Osteocyte (in vitro differentiated cells): ENCODE measurements around the gene RTP5. TPM values are rescaled to one million over a fixed set of nuclear protein-coding genes. Genes with fewer than 3 reads are reported as not detected.

Experiments used
- DNase-seq: peaks from one replicate; pipeline ENCODE4 v3.0.0; 2021; ENCODE audit warnings: mixed read lengths; ENCODE audit not compliant: unreplicated experiment; ENCODE audit errors: extremely low spot score
- H3K27ac Mint-ChIP-seq: one replicate; pipeline ENCODE4 v1.8.0; 2021; ENCODE audit warnings: mild to moderate bottlenecking, mixed read lengths; ENCODE audit not compliant: unreplicated experiment
- H3K27me3 Mint-ChIP-seq: one replicate; pipeline ENCODE4 v1.8.0; 2021; ENCODE audit warnings: mixed read lengths; ENCODE audit not compliant: unreplicated experiment
- H3K36me3 Mint-ChIP-seq: one replicate; pipeline ENCODE4 v1.8.0; 2021; ENCODE audit warnings: mixed read lengths; ENCODE audit not compliant: unreplicated experiment
- H3K4me1 Mint-ChIP-seq: one replicate; pipeline ENCODE4 v1.8.0; 2021; ENCODE audit warnings: mixed read lengths; ENCODE audit not compliant: unreplicated experiment
- H3K4me3 Mint-ChIP-seq: one replicate; pipeline ENCODE4 v1.8.0; 2021; ENCODE audit warnings: mild to moderate bottlenecking, moderate library complexity, mixed read lengths; ENCODE audit not compliant: unreplicated experiment
- H3K9me3 Mint-ChIP-seq: one replicate; pipeline ENCODE4 v1.8.0; 2021; ENCODE audit warnings: mixed read lengths; ENCODE audit not compliant: unreplicated experiment
- CTCF ChIP-seq: fragments of 200-600 bp; sonication (generic); IDR thresholded peaks from 2 replicates; pipeline ENCODE4 v1.5.0; 2021; ENCODE audit warnings: antibody characterized with exemption, mild to moderate bottlenecking, moderate library complexity
- total RNA-seq: library from RNA; stranded (reverse); gene quantifications from 2 replicates; pipeline ENCODE4 v1.2.1, GENCODE V29; 2021

RTP5 gene
- total RNA-seq, 1 donor from 2014 or later, result not detected

GRCh38 chr2:241848761-241849615 lies 20.5 kb upstream of the RTP5 start:
- Mint-ChIP-seq H3K27ac (no peak overlapping the region), H3K4me1 (peaks cover 9% of the 10 kb centered on the region), H3K36me3 (no peaks in the 10 kb centered on the region), H3K9me3 (no peaks in the 10 kb centered on the region), H3K27me3 (peaks cover 23% of the 10 kb centered on the region), H3K4me3 (no peak overlapping the region)
- peak; percentile 83 for DNase-seq
- TF ChIP-seq CTCF, result no peak

GRCh38 chr2:241849616-241850543 lies 19.6 kb upstream of the RTP5 start:
- no peak overlapping the region for H3K4me3 Mint-ChIP-seq
- H3K4me1 Mint-ChIP-seq, result peaks cover 6% of the 10 kb centered on the region
- no peak for TF ChIP-seq CTCF
- H3K27me3 Mint-ChIP-seq, result peaks cover 22% of the 10 kb centered on the region
- no peaks in the 10 kb centered on the region for H3K36me3 Mint-ChIP-seq
- H3K9me3 Mint-ChIP-seq, result no peaks in the 10 kb centered on the region
- no peak overlapping the region for H3K27ac Mint-ChIP-seq
- DNase-seq, result no peak

- H3K36me3 Mint-ChIP-seq, result no peaks in the 10 kb centered on the region
- H3K9me3 Mint-ChIP-seq, result no peaks in the 10 kb centered on the region
- peaks cover 14% of the 10 kb centered on the region for H3K27me3 Mint-ChIP-seq
- H3K4me1 Mint-ChIP-seq, result no peaks in the 10 kb centered on the region
- H3K4me3 Mint-ChIP-seq, result no peak overlapping the region
- no peak for DNase-seq
- no peak for TF ChIP-seq CTCF
- no peak overlapping the region for H3K27ac Mint-ChIP-seq
Measured at GRCh38 chr2:241850544-241851324, 18.8 kb upstream of the RTP5 start.

- no peak for DNase-seq
- no peaks in the 10 kb centered on the region for H3K9me3 Mint-ChIP-seq
- no peak for TF ChIP-seq CTCF
- H3K27me3 Mint-ChIP-seq, result peaks cover 6% of the 10 kb centered on the region
- no peaks in the 10 kb centered on the region for H3K4me1 Mint-ChIP-seq
- H3K27ac Mint-ChIP-seq, result no peak overlapping the region
- H3K4me3 Mint-ChIP-seq, result no peak overlapping the region
- H3K36me3 Mint-ChIP-seq, result no peaks in the 10 kb centered on the region
Measured at GRCh38 chr2:241851325-241852115, 18.0 kb upstream of the RTP5 start.
